Osteocyte (in vitro differentiated cells): ENCODE measurements around the gene CYB5B. TPM values are rescaled to one million over a fixed set of nuclear protein-coding genes. Genes with fewer than 3 reads are reported as not detected.

ENCODE experiments used
- DNase-seq: peaks from one replicate; pipeline ENCODE4 v3.0.0; 2021; ENCODE audit warnings: mixed read lengths; ENCODE audit not compliant: unreplicated experiment; ENCODE audit errors: extremely low spot score
- H3K27ac Mint-ChIP-seq: one replicate; pipeline ENCODE4 v1.8.0; 2021; ENCODE audit warnings: mild to moderate bottlenecking, mixed read lengths; ENCODE audit not compliant: unreplicated experiment
- H3K27me3 Mint-ChIP-seq: one replicate; pipeline ENCODE4 v1.8.0; 2021; ENCODE audit warnings: mixed read lengths; ENCODE audit not compliant: unreplicated experiment
- H3K36me3 Mint-ChIP-seq: one replicate; pipeline ENCODE4 v1.8.0; 2021; ENCODE audit warnings: mixed read lengths; ENCODE audit not compliant: unreplicated experiment
- H3K4me1 Mint-ChIP-seq: one replicate; pipeline ENCODE4 v1.8.0; 2021; ENCODE audit warnings: mixed read lengths; ENCODE audit not compliant: unreplicated experiment
- H3K4me3 Mint-ChIP-seq: one replicate; pipeline ENCODE4 v1.8.0; 2021; ENCODE audit warnings: mild to moderate bottlenecking, moderate library complexity, mixed read lengths; ENCODE audit not compliant: unreplicated experiment
- H3K9me3 Mint-ChIP-seq: one replicate; pipeline ENCODE4 v1.8.0; 2021; ENCODE audit warnings: mixed read lengths; ENCODE audit not compliant: unreplicated experiment
- CTCF ChIP-seq: fragments of 200-600 bp; sonication (generic); IDR thresholded peaks from 2 replicates; pipeline ENCODE4 v1.5.0; 2021; ENCODE audit warnings: antibody characterized with exemption, mild to moderate bottlenecking, moderate library complexity
- total RNA-seq: library from RNA; stranded (reverse); gene quantifications from 2 replicates; pipeline ENCODE4 v1.2.1, GENCODE V29; 2021

Gene CYB5B
- total RNA-seq, 1 donor from 2014 or later, result 69.8 TPM

DNA sequence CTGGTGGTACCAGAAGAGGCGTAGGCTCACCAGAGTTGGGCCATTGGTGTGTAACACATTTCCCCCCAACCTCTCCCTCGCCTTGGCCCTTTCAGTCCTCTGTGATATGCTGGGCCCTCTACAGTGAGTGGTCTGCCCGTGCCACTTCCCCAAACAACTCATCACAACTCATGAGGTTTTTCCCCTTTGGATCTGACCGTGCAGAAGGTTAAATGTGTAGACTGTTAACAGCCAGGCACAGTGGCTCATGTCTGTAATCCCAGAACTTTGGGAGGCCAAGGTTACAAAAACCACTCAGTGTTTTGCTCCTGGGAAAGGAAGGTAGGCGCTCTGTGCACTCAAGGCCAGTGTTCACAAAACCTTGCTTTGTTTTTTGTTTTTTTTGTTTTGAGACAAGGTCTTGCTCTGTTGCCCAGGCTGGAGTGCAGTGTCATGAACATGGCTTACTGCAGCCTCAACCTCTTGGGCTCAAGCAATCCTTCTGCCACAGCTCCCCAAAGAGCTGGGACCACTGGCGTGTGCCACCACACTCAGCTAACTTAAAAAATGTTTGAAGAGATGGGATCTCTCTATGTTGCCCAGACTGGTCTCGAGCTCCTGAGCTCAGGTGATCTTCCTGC is 11.3 kb upstream of the CYB5B start:
- no peak for TF ChIP-seq CTCF
- DNase-seq, result peak; percentile 38
- no peak overlapping the region for H3K27ac Mint-ChIP-seq
- no peaks in the 10 kb centered on the region for H3K36me3 Mint-ChIP-seq
- no peaks in the 10 kb centered on the region for H3K9me3 Mint-ChIP-seq
- H3K27me3 Mint-ChIP-seq, result no peaks in the 10 kb centered on the region
- H3K4me3 Mint-ChIP-seq, result no peak overlapping the region
- H3K4me1 Mint-ChIP-seq, result peaks cover 30% of the 10 kb centered on the region

GRCh38 chr16:69417520-69418199 is 6.8 kb upstream of the CYB5B start:
- Mint-ChIP-seq H3K36me3 (no peaks in the 10 kb centered on the region), H3K27ac (no peak overlapping the region), H3K9me3 (no peaks in the 10 kb centered on the region), H3K27me3 (no peaks in the 10 kb centered on the region), H3K4me1 (peaks cover 6% of the 10 kb centered on the region), H3K4me3 (no peak overlapping the region)
- no peak for DNase-seq
- no peak for TF ChIP-seq CTCF

DNA sequence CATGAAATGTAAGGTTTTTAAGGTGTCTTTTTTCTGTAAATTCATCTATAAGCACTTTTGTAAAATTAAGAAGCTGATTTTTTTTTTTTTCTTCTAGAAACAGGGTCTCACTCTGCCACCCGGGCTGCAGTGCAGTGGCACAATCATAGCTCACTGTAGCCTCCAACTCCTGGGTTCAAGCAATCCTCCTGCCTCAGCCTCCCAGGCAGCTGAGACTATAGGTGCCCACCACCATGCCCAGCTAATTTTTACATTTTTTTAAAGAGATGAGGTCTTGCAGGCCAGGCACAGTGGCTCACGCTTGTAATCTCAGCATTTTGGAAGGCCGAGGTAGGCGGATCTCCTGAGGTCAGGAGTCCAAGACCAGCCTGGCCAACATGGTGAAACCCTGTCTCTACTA is 4.5 kb upstream of the CYB5B start:
- Mint-ChIP-seq H3K27ac (no peak overlapping the region), H3K36me3 (no peaks in the 10 kb centered on the region), H3K9me3 (no peaks in the 10 kb centered on the region), H3K4me1 (peaks cover 18% of the 10 kb centered on the region), H3K27me3 (no peaks in the 10 kb centered on the region), H3K4me3 (no peak overlapping the region)
- TF ChIP-seq CTCF, result no peak
- no peak for DNase-seq

DNA sequence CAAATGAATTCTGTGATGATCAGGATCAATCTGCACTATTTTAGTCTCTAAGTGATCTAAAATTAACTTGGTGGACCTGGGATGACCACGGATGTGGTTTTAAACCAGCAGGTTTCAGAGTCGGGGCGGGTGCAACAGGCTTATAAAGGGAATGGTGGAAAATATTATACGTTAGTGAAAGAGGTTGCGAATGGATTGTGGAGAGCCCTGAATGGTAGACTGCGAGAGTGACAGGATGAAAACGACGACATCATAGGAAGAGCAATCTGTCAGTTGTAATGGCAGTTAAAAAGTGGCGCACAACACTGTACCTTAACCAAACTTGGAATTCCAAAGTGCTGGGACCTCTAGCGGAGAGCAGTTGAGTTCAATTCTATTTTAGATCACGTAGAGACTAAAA is 1.2 kb upstream of the CYB5B start:
- Mint-ChIP-seq H3K27me3 (no peaks in the 10 kb centered on the region), H3K36me3 (peaks cover 6% of the 10 kb centered on the region), H3K4me1 (peaks cover 23% of the 10 kb centered on the region), H3K27ac (no peak overlapping the region), H3K4me3 (peak overlapping the region; percentile 61), H3K9me3 (no peaks in the 10 kb centered on the region)
- no peak for DNase-seq
- TF ChIP-seq CTCF, result no peak

GRCh38 chr16:69424935-69425784 is 741 bp downstream of the CYB5B start:
- TF ChIP-seq CTCF, result no peak
- DNase-seq, result no peak
- peaks cover 23% of the 10 kb centered on the region for H3K4me1 Mint-ChIP-seq

More at GRCh38 chr16:69424935-69425784, 741 bp downstream of the CYB5B start:
- peaks cover 7% of the 10 kb centered on the region for H3K9me3 Mint-ChIP-seq
- H3K4me3 Mint-ChIP-seq, result peak overlapping the region; percentile 97
- H3K27ac Mint-ChIP-seq, result peak overlapping the region; percentile 98
- H3K27me3 Mint-ChIP-seq, result no peaks in the 10 kb centered on the region
- peaks cover 24% of the 10 kb centered on the region for H3K36me3 Mint-ChIP-seq
